ENCODE results near the gene FOXP1.
A peak's percentile ranks its signal among the peaks of the same experiment; 100 is the strongest.

The FOXP1 gene

DNA sequence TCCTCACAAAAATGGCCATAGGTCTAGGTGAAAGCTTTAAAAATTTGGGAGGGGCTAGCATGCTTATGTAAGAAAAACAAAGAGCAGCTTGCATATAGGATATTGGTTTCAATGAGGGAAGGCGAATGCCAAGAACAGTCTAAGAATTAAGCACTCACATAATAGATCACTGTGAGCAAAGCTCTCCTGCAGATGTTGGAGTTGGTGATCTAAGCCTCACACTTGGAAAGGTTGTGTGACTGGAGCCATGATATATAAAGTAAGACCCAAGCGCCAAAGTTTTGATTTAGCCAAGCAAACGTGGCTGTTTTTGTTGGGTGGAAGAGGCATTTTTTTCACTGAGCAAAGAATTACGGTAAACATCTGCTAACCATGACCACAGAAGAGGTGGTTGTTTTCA lies 237.5 kb downstream of the FOXP1 start:
- TF ChIP-seq, protein P1, sequence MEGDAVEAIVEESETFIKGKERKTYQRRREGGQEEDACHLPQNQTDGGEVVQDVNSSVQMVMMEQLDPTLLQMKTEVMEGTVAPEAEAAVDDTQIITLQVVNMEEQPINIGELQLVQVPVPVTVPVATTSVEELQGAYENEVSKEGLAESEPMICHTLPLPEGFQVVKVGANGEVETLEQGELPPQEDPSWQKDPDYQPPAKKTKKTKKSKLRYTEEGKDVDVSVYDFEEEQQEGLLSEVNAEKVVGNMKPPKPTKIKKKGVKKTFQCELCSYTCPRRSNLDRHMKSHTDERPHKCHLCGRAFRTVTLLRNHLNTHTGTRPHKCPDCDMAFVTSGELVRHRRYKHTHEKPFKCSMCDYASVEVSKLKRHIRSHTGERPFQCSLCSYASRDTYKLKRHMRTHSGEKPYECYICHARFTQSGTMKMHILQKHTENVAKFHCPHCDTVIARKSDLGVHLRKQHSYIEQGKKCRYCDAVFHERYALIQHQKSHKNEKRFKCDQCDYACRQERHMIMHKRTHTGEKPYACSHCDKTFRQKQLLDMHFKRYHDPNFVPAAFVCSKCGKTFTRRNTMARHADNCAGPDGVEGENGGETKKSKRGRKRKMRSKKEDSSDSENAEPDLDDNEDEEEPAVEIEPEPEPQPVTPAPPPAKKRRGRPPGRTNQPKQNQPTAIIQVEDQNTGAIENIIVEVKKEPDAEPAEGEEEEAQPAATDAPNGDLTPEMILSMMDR (IDR thresholded peaks at IDR 0.05; ENCODE audit: low read depth, low read length, missing control alignments): no peak
- H3K36me3 ChIP-seq (replicated peaks): no peaks in the 10 kb centered on the region
- in situ Hi-C loops (cut with HindIII; ENCODE audit: low pct_ligation_motif_present, low sequenced_read_pairs): no loop called here
- H3K27ac ChIP-seq: no peak overlapping the region
- no peak for DNase-seq
- H3K27me3 ChIP-seq (replicated peaks): no peaks in the 10 kb centered on the region
- no peak overlapping the region for H3K4me3 ChIP-seq (ENCODE audit: low read depth, low read length)

GRCh38 chr3:71345429-71346040 lies 238.0 kb downstream of the FOXP1 start:
- no peaks in the 10 kb centered on the region for H3K36me3 ChIP-seq (replicated peaks)
- in situ Hi-C loops (cut with HindIII; ENCODE audit: low pct_ligation_motif_present, low sequenced_read_pairs): no loop called here
- H3K27ac ChIP-seq: no peak overlapping the region
- H3K4me3 ChIP-seq (ENCODE audit: low read depth, low read length): no peak overlapping the region
- H3K27me3 ChIP-seq (replicated peaks): no peaks in the 10 kb centered on the region
- no peak for DNase-seq
- TF ChIP-seq, protein P1 (IDR thresholded peaks at IDR 0.05; ENCODE audit: low read depth, low read length, missing control alignments): no peak

DNA sequence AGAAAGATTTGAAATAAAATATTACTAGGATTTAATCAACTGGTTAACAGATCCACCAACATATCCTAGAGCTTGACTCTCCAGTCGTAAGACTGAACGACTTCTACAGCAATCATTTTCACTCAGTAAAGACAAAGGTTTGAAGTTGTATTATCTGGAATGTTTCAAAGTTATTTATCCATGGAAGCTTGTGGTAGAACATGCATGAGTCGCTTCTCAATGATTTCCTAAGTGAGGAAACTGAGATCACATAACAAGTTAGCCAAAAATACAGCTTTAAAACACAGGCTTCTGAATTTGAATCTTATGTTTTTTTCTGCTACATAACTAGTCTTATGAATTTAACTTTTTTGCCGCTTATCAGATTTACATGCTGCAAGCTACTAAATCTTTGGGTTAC lies 241.8 kb downstream of the FOXP1 start:
- DNase-seq: peak; percentile 51
- no peaks in the 10 kb centered on the region for H3K27me3 ChIP-seq (replicated peaks)
- TF ChIP-seq, protein P1 (IDR thresholded peaks at IDR 0.05; ENCODE audit: low read depth, low read length, missing control alignments): no peak
- no peaks in the 10 kb centered on the region for H3K36me3 ChIP-seq (replicated peaks)
- in situ Hi-C loops (cut with HindIII; ENCODE audit: low pct_ligation_motif_present, low sequenced_read_pairs): no loop called here
- H3K4me3 ChIP-seq (ENCODE audit: low read depth, low read length): no peak overlapping the region
- H3K27ac ChIP-seq: no peak overlapping the region

DNA sequence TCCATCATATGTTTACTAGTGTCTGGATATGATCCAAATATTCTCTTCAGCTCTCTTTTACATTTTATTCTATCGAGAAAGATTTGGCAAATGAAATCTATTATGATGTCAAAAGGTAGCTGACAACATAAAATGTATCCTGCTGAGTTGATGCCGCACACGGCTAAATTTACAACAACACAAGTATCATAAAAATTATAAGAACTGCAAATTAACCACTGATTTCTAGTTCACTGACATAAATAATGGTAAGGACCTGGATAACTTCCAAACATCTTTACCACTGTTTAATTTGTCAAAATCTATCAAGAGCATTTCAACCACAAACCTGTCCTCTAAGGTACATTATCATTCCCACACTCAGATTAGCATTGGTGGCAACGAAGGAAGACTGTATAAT lies 244.5 kb downstream of the FOXP1 start:
- in situ Hi-C loops (cut with HindIII; ENCODE audit: low pct_ligation_motif_present, low sequenced_read_pairs): no loop called here
- Histone ChIP-seq H3K4me3 (ENCODE audit: low read depth, low read length) (no peak overlapping the region), H3K27ac (no peak overlapping the region), H3K36me3 (replicated peaks) (no peaks in the 10 kb centered on the region), H3K27me3 (replicated peaks) (no peaks in the 10 kb centered on the region)
- no peak for DNase-seq
- TF ChIP-seq, protein P1 (IDR thresholded peaks at IDR 0.05; ENCODE audit: low read depth, low read length, missing control alignments): no peak

- DNase-seq: no peak
- no peaks in the 10 kb centered on the region for H3K36me3 ChIP-seq (replicated peaks)
- TF ChIP-seq, protein P1 (IDR thresholded peaks at IDR 0.05; ENCODE audit: low read depth, low read length, missing control alignments): no peak
- in situ Hi-C loops (cut with HindIII; ENCODE audit: low pct_ligation_motif_present, low sequenced_read_pairs): no loop called here
- no peak overlapping the region for H3K27ac ChIP-seq
- no peaks in the 10 kb centered on the region for H3K27me3 ChIP-seq (replicated peaks)
- H3K4me3 ChIP-seq (ENCODE audit: low read depth, low read length): no peak overlapping the region
Measured at GRCh38 chr3:71332813-71333212, 250.7 kb downstream of the FOXP1 start.

GRCh38 chr3:71330909-71331308 lies 252.6 kb downstream of the FOXP1 start:
- Histone ChIP-seq H3K27ac (no peak overlapping the region), H3K36me3 (replicated peaks) (no peaks in the 10 kb centered on the region), H3K4me3 (ENCODE audit: low read depth, low read length) (no peak overlapping the region), H3K27me3 (replicated peaks) (no peaks in the 10 kb centered on the region)
- TF ChIP-seq, protein P1 (IDR thresholded peaks at IDR 0.05; ENCODE audit: low read depth, low read length, missing control alignments): no peak
- in situ Hi-C loops (cut with HindIII; ENCODE audit: low pct_ligation_motif_present, low sequenced_read_pairs): no loop called here
- no peak for DNase-seq
